A549 (cell line): Measurements from ENCODE around the gene CCP110. TPM values are rescaled to one million over a fixed set of nuclear protein-coding genes. Genes with fewer than 3 reads are reported as not detected.
A peak's percentile ranks its signal among the peaks of the same experiment; 100 is the strongest.

Experiments
- ATAC-seq, 2 experiments: fragments of 200-7000 bp in 1 of 2; fragments of >200 bp in 1 of 2; cut with Nextera tagmentation in 1 of 2; cut with Tn5 transposase in 1 of 2; 3 replicates each; pipeline versions ENCODE4 v1.8.0 to v1.9.1; 2018 to 2020; ENCODE audit warnings: mild to moderate bottlenecking in 1 of 2, moderate library complexity in 1 of 2
- CTCF ChIA-PET: fragments of 300-600 bp; sonication (Branson Sonifier 250); formaldehyde crosslinking; extraction: SDS; loops from one replicate; lab custom pipeline; 2021; ENCODE audit warnings: antibody characterized with exemption, inconsistent platforms; lab: Yijun Ruan, JAX
- POLR2A ChIA-PET: fragments of 350-600 bp; formaldehyde crosslinking; extraction: SDS; loops from one replicate; lab custom pipeline; 2021; ENCODE audit warnings: antibody characterized with exemption, inconsistent platforms; lab: Yijun Ruan, JAX
- DNase-seq, 2 experiments: peaks; one replicate each; pipeline versions ENCODE4 v3.0.0 to v3.0.0-alpha.2; 2011 to 2016; ENCODE audit warnings: low read depth in 1 of 2, low spot score in 1 of 2
- FAIRE-seq: peaks from 2 replicates; lab custom pipeline; 2011; peaks lifted over from hg19 to GRCh38; lab: Jason Lieb, UNC
- H3K27ac ChIP-seq, 2 experiments: fragments of >200 bp; sonication (Bioruptor Twin); formaldehyde crosslinking; 3 replicates each; pipeline ENCODE4 v1.5.1; 2016 to 2017
- H3K4me1 ChIP-seq: fragments of >200 bp; sonication (Bioruptor Twin); formaldehyde crosslinking; 3 replicates; pipeline ENCODE4 v1.6.1; 2016
- H3K4me2 ChIP-seq: fragments of >200 bp; sonication (Bioruptor Twin); formaldehyde crosslinking; 3 replicates; pipeline ENCODE4 v1.6.1; 2016
- H3K4me3 ChIP-seq: fragments of >200 bp; sonication (Bioruptor Twin); formaldehyde crosslinking; 3 replicates; pipeline ENCODE4 v1.5.1; 2016
- H3K9me3 ChIP-seq: fragments of >200 bp; sonication (Bioruptor Twin); formaldehyde crosslinking; 3 replicates; pipeline ENCODE4 v1.6.1; 2016
- BCL3 ChIP-seq: fragments of >200 bp; sonication (Bioruptor Twin); formaldehyde crosslinking; IDR thresholded peaks from 3 replicates; pipeline ENCODE4 v1.6.1; 2016
- CBX2 ChIP-seq: fragments of 200-600 bp; sonication (generic); IDR thresholded peaks from 2 replicates; pipeline ENCODE4 v1.6.1; 2016; ENCODE audit warnings: low read depth, mild to moderate bottlenecking, borderline replicate concordance
- CHD4 ChIP-seq: fragments of 200-600 bp; sonication (generic); IDR thresholded peaks from 2 replicates; pipeline ENCODE4 v1.6.1; 2016; ENCODE audit warnings: antibody characterized with exemption, mild to moderate bottlenecking, borderline replicate concordance
- CTCF ChIP-seq: fragments of >200 bp; sonication (Bioruptor Twin); formaldehyde crosslinking; IDR thresholded peaks from 3 replicates; pipeline ENCODE4 v1.5.1; 2016
- EP300 ChIP-seq, 2 experiments: fragments of >200 bp; sonication (Bioruptor Twin); formaldehyde crosslinking; IDR thresholded peaks; 2 replicates in 1 of 2; 3 replicates in 1 of 2; pipeline ENCODE4 v1.6.1; 2016 to 2017
- FOSB ChIP-seq: fragments of 250-450 bp; sonication (Bioruptor Pico); IDR thresholded peaks from 2 replicates; pipeline ENCODE4 v1.5.0; 2020; ENCODE audit warnings: mild to moderate bottlenecking, moderate library complexity
- FOXS1 ChIP-seq: fragments of 250-450 bp; sonication (Bioruptor Pico); IDR thresholded peaks from 2 replicates; pipeline ENCODE4 v1.5.0; 2020; ENCODE audit warnings: mild to moderate bottlenecking, moderate library complexity
- MAFK ChIP-seq: fragments of 450-650 bp; IDR thresholded peaks from 2 replicates; pipeline ENCODE4 v1.6.1; 2014; ENCODE audit not compliant: partially characterized antibody
- NPAS2 ChIP-seq: fragments of 250-450 bp; sonication (Bioruptor Pico); IDR thresholded peaks from 2 replicates; pipeline ENCODE4 v1.8.0; 2022; ENCODE audit warnings: mild to moderate bottlenecking, moderate library complexity, borderline replicate concordance
- NR3C1 ChIP-seq: fragments of >200 bp; sonication (Bioruptor Twin); formaldehyde crosslinking; IDR thresholded peaks from 3 replicates; pipeline ENCODE4 v1.6.1; 2017
- POLR2A ChIP-seq: IDR thresholded peaks from 2 replicates; pipeline ENCODE4 v1.6.1; 2012; ENCODE audit warnings: mild to moderate bottlenecking, low read length
- RAD21 ChIP-seq, 2 experiments: fragments of >200 bp in 1 of 2; sonication (Bioruptor Twin) in 1 of 2; formaldehyde crosslinking in 1 of 2; IDR thresholded peaks in 1 of 2; conservative IDR thresholded peaks in 1 of 2; 2 replicates in 1 of 2; 3 replicates in 1 of 2; pipeline ENCODE4 v1.6.1; 2012 to 2018; ENCODE audit warnings: inconsistent platforms in 1 of 2
- RCOR1 ChIP-seq: fragments of 150-350 bp; IDR thresholded peaks from 2 replicates; pipeline ENCODE4 v1.6.1; 2014; ENCODE audit warnings: antibody characterized with exemption, low read length, low read depth
- SMC3 ChIP-seq: fragments of >200 bp; sonication (Bioruptor Twin); formaldehyde crosslinking; IDR thresholded peaks from 3 replicates; pipeline ENCODE4 v1.6.1; 2018; ENCODE audit warnings: inconsistent platforms
- SREBF2 ChIP-seq: fragments of 450-650 bp; IDR thresholded peaks from 2 replicates; pipeline ENCODE4 v1.6.1; 2014; ENCODE audit warnings: mild to moderate bottlenecking, moderate library complexity
- TFCP2L1 ChIP-seq: fragments of 250-450 bp; sonication (Bioruptor Pico); IDR thresholded peaks from 2 replicates; pipeline ENCODE4 v1.5.0; 2021; ENCODE audit warnings: mild to moderate bottlenecking
- WGBS: methylation state at CpG from one replicate; pipeline ENCODE4 v1.1.6; 2017; ENCODE audit errors: missing lambda C conversion rate; 5-methylcytosine and 5-hydroxymethylcytosine counted together
- polyA plus RNA-seq, 4 experiments: library from polyadenylated mRNA; depleted of rRNA in 3 of 4; stranded (reverse); fragments of >200 nt; fragmentation: RNase III in 1 of 4; extraction: RNeasy Plus Mini Kit Qiagen cat#74134 plus additional on column Dnase treatment in 1 of 4; gene quantifications; 2 replicates in 3 of 4; 3 replicates in 1 of 4; pipeline ENCODE4 v1.2.3, GENCODE V29; 2011 to 2017

The CCP110 gene
- polyA plus RNA-seq, 2 of the 4 experiments (the other 2 are of a cell fraction) = 11.3 to 15.3 TPM

- 83% methylated on average over 6 of the region's 6 CpGs for WGBS
- no peak for FAIRE-seq
- Histone ChIP-seq H3K4me2 (no peak overlapping the region), H3K27ac (no peak overlapping the region)
- TF ChIP-seq NR3C1 (no peak), MAFK (no peak), FOXS1 (CRISPR knock-in tag) (no peak), FOSB (no peak), POLR2A (no peak), SREBF2 (no peak), CBX2 (no peak)
- TF ChIP-seq, all 56 proteins: peak for 0
- DNase-seq (no peak), ATAC-seq (no peak)
- CTCF ChIA-PET = interaction anchor here (0.6 to 20.8 kb wide), 17 partner anchors 12 to 308 kb away, joined by 3 to 328 read pairs (median 4); partner anchors contain the start of genes GPRC5B and VPS35L
- H3K4me1 ChIP-seq = peaks cover 38% of the 10 kb centered on the region
- POLR2A ChIA-PET = interaction anchor here (0.6 to 0.8 kb wide), 2 partner anchors 25 to 101 kb away, joined by 3 read pairs; no protein-coding TSS in a partner anchor
- H3K4me3 ChIP-seq = no peak overlapping the region
- H3K9me3 ChIP-seq = no peaks in the 10 kb centered on the region
Observed at GRCh38 chr16:19598805-19599510, 75.2 kb downstream of the CCP110 start.

GRCh38 chr16:19599968-19600716 is 76.4 kb downstream of the CCP110 start:
- 66% methylated on average over 5 of the region's 5 CpGs for WGBS

DNA sequence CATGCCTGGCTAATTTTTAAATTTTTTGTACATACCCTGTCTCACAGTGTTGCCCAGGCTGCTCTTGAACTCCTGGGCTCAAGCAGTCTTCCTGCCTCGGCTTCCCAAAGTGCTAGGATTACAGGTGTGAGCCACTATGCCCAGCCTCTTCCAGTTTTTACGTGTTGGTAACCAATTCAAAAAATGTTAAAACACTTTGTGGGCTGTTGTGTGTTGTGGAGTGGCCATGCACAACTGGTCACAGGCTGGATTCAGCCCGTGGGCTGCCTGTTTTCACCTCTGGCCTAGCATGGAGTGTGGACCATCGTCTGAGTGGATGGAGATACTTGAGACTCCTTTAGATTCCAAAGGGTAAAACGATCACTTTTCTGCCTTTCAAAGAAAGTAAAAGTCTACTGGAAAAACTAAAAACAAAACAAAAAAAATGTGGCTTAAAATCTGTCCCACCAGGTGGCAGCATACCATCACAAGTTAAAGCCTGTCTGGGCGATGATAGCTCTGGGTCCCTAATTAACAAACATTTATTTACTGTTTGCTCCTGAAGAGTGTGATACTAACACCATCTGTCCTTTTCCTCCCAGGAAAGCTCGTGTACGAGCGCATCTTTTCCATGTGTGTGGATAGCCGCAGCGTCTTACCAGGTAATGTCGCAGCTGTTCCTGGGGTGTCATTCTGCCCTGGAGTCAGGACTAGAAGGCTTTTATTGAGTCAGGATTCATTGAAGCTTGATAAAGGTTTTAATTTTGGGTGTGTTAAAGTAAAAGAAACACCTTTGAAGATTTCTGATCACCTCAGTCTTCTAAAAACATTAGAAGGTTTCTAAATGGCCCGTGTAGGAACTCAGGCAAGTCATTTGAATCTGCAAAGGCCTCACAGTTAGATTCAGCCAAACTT is 77.6 kb downstream of the CCP110 start:
- 47% methylated on average over 13 of the region's 13 CpGs for WGBS
- peak; percentile 56 to 58; a peak in 4 of 6 replicates for ATAC-seq
- peak; percentile 41 to 42 for DNase-seq
- peak overlapping the region in 1 of 2 experiments; percentile 43; a peak in 3 of 6 replicates for H3K27ac ChIP-seq
- H3K4me3 ChIP-seq = no peak overlapping the region
- POLR2A ChIA-PET = interaction anchor here (0.8 kb wide), 1 partner anchor 95 kb away, joined by 3 read pairs; no protein-coding TSS in a partner anchor
- peaks cover 14% of the 10 kb centered on the region for H3K4me1 ChIP-seq
- FAIRE-seq = no peak
- no peaks in the 10 kb centered on the region for H3K9me3 ChIP-seq
- CTCF ChIA-PET = interaction anchor here (0.6 to 20.8 kb wide), 50 partner anchors 8 to 782 kb away, joined by 3 to 328 read pairs (median 4); partner anchors contain the start of genes GPRC5B, IQCK, KNOP1 and VPS35L
- H3K4me2 ChIP-seq = peak overlapping the region; percentile 16; the same call in 1 of the 3 replicates
- TF ChIP-seq CTCF = peak; percentile 88
- peak; percentile 93 for TF ChIP-seq SMC3
- peak; percentile 89 to 92 for TF ChIP-seq RAD21 (conservative IDR thresholded peaks at IDR 0.05 in 1 of 2, IDR thresholded peaks at IDR 0.05 in 1 of 2)
- no peak for TF ChIP-seq TFCP2L1 (CRISPR knock-in tag)
- no peak for TF ChIP-seq CHD4
- TF ChIP-seq EP300 (IDR thresholded peaks at IDR 0.05) = no peak

More at GRCh38 chr16:19599968-19600716, 76.4 kb downstream of the CCP110 start:
- ATAC-seq = no peak
- Histone ChIP-seq H3K27ac (peak overlapping the region in 1 of 2 experiments; percentile 43; a peak in 2 of 6 replicates), H3K9me3 (no peaks in the 10 kb centered on the region)
- CTCF ChIA-PET = interaction anchor here (0.6 to 20.8 kb wide), 23 partner anchors 11 to 308 kb away, joined by 3 to 328 read pairs (median 5); partner anchors contain the start of genes GPRC5B and VPS35L
- no peak for FAIRE-seq
- no peak for DNase-seq
- no peak for TF ChIP-seq NPAS2 (CRISPR knock-in tag)
- no peak for TF ChIP-seq EP300 (IDR thresholded peaks at IDR 0.05)
- TF ChIP-seq RCOR1 = no peak
- TF ChIP-seq BCL3 = no peak
- TF ChIP-seq, all 56 proteins: peak for 0
- H3K4me1 ChIP-seq = peaks cover 26% of the 10 kb centered on the region
- H3K4me2 ChIP-seq = no peak overlapping the region
- POLR2A ChIA-PET = no interaction called here
- H3K4me3 ChIP-seq = no peak overlapping the region

Other genes starting within 250 kb of the CCP110 start
- 0.09 and 0.15 TPM in 2 replicates for gene CLEC19A, start 238.2 kb upstream of the CCP110 start, polyA plus RNA-seq (2011; rRNA removed)
- gene CLEC19A, start 238.2 kb upstream of the CCP110 start, polyA plus RNA-seq (2017; fragmentation: RNase III; extraction: RNeasy Plus Mini Kit Qiagen cat#74134 plus additional on column Dnase treatment) = 0.49 to 0.58 TPM (median 0.50 TPM) in 3 replicates
- 14.8 and 17.1 TPM in 2 replicates for gene TMC5, start 106.1 kb upstream of the CCP110 start, polyA plus RNA-seq (2011; rRNA removed)
- gene TMC5, start 106.1 kb upstream of the CCP110 start, polyA plus RNA-seq (2017; fragmentation: RNase III; extraction: RNeasy Plus Mini Kit Qiagen cat#74134 plus additional on column Dnase treatment) = 8.3 to 11.1 TPM (median 9.5 TPM) in 3 replicates
- gene GDE1, start 1.8 kb upstream of the CCP110 start, polyA plus RNA-seq (2011; rRNA removed) = 81.6 and 85.2 TPM in 2 replicates
- 54.9 to 59.7 TPM (median 55.6 TPM) in 3 replicates for gene GDE1, start 1.8 kb upstream of the CCP110 start, polyA plus RNA-seq (2017; fragmentation: RNase III; extraction: RNeasy Plus Mini Kit Qiagen cat#74134 plus additional on column Dnase treatment)
- 47.7 and 59.0 TPM in 2 replicates for gene VPS35L, start 31.8 kb downstream of the CCP110 start, polyA plus RNA-seq (2011; rRNA removed)
- gene VPS35L, start 31.8 kb downstream of the CCP110 start, polyA plus RNA-seq (2017; fragmentation: RNase III; extraction: RNeasy Plus Mini Kit Qiagen cat#74134 plus additional on column Dnase treatment) = 35.0 to 38.4 TPM (median 37.6 TPM) in 3 replicates
- 26.2 and 44.8 TPM in 2 replicates for gene KNOP1, start 194.3 kb downstream of the CCP110 start, polyA plus RNA-seq (2011; rRNA removed)
- gene KNOP1, start 194.3 kb downstream of the CCP110 start, polyA plus RNA-seq (2017; fragmentation: RNase III; extraction: RNeasy Plus Mini Kit Qiagen cat#74134 plus additional on column Dnase treatment) = 38.2 to 39.2 TPM (median 39.1 TPM) in 3 replicates
- 13.0 and 15.6 TPM in 2 replicates for gene IQCK, start 194.3 kb downstream of the CCP110 start, polyA plus RNA-seq (2011; rRNA removed)
- 10.3 to 12.5 TPM (median 12.1 TPM) in 3 replicates for gene IQCK, start 194.3 kb downstream of the CCP110 start, polyA plus RNA-seq (2017; fragmentation: RNase III; extraction: RNeasy Plus Mini Kit Qiagen cat#74134 plus additional on column Dnase treatment)